NOMO-1 treated with dmso at 0.1 percent for 144 hours (cell line): Measurements from ENCODE around the gene LRRC18.

Experiments
- DNase-seq: peaks from one replicate; lab custom pipeline; 2025; ENCODE audit not compliant: unreplicated experiment; lab: John Stamatoyannopoulos, UW

LRRC18 gene

DNA sequence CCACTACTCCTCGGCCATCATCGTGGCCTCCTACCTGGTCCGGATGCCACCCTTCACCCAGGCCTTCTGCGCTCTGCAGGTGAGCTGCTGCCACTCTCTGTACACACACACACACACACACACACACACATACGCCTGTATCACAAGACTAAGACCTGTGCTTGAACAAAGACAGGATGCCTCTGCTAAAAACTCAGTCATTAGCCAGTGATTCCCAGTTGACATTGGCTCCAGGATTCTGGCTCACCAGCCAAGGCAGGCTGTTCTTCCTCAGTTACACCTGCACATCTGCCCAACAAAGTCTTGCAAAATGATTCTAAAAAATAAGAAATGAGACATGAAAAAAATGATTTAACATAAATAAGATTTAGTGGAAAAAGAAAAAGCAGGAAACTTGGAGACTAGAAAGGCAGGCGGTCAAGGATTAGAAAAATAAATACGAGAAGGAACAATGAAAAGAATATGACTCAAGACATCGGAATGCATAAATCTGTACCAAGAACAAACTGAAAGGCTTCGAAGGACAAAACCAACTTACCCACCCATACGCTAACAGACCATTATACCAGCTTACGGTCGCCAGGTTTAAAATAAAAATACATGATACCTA lies 7.4 kb upstream of the LRRC18 start:
- DNase-seq, result no peak

DNA sequence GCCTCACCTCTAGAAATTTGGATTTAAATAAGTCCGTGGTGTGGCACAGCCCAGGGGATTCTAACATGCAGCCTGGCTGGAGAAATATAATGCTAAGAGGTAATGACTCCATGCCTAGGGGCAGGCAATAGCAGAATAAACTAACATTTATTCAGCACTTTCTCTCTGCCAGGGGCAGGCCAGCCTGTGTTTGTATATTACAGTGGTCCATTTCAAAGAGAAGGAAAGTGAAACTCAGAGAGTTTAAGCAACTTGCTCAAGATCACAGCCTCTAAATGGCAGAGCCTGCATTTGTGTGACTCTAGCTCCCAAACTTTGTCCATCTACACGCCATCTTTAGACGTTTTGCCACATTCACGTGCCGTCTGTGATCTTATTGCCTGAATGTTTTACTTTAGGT lies 6.7 kb upstream of the LRRC18 start:
- no peak for DNase-seq

GRCh38 chr10:48945441-48946130 lies 5.9 kb upstream of the LRRC18 start:
- no peak for DNase-seq

DNA sequence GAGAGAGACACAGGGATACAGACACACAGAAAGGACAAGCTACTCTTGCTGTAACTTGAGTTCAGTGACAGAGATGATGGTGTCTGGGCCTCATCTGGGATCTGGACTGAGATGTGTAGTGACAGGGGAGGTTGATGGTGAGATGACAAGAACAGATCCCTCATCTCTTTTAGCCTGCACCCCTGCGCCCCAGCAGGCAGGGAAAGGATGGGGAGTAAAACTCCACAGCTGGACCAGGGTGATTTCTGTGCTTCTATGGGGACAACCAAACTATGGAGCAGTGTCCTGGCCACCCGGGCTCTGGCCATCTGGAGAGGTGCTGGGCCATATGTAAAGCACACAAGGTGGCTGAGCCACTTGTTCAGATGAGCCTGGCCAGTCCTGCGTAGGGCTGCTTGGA lies 4.5 kb upstream of the LRRC18 start:
- no peak for DNase-seq

GRCh38 chr10:48943096-48943495 lies 3.5 kb upstream of the LRRC18 start:
- DNase-seq, result no peak

DNA sequence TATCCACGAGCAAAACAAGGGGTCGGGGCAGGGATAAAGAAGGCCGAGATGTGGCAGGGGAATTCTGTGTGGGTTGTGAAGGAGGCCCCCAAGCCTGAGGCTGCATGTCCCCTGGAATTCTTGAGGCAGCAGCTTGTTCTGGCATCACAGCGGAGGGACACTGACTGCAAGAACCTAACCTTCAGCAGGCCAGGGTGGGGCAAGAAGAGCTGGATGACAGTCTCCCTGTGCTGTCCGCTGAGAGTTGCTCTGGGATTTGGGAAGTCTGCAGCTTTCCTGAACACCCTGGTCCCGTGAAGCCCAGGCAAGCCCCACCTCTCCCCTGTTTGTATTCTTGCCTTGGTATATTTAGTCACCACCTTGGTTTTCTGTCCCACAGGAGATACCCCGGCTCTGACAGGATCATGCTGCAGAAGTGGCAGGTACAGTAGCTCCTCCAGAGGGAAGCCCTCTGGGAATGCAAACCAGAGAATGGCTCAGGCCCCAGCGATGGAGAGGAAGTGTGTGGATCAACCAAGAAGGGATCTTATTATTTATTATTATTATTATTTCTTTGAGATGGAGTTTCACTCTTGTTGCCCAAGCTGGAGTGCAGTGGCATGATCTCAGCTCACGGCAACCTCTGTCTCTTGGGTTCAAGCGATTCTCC lies 1.9 kb upstream of the LRRC18 start:
- DNase-seq, result no peak

DNA sequence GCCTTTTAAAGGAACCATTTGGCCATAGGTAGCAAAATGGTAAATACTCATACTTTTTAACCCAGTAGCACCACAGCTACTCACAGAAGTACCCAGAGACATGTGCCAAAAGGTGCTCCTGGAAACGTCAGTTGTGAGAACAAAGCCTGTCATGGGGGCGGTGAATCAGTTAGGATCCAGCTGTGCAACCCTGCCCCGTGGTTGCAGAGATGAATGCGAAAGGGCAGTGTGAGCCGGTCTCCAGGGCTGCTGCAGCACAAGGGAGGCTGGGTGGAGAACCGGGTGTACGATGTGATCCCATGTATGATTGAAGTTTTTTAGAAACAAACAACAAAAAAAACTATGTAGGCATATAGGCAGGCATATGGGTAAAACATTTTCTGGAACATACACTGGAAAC lies 1.3 kb upstream of the LRRC18 start:
- DNase-seq, result no peak

DNA sequence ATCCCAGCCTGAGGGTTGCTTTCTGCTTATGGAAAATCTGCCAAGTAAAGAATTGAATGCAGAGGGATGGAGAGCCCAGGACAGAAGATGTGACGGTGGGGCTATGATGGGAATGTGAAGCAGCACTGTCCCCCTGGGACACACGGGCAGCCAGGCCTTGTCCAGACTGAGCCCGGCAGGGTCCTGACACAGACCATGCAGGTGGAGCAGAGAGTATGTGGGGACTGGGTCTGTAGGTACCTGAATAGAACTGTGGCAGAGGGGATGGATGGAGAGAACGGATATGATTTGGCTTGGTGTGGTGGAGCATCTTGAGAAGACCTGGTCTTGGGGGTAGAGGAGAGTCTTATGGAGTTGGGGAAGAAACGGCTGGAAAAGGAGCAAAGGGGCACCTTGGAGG lies 732 bp upstream of the LRRC18 start:
- no peak for DNase-seq

DNA sequence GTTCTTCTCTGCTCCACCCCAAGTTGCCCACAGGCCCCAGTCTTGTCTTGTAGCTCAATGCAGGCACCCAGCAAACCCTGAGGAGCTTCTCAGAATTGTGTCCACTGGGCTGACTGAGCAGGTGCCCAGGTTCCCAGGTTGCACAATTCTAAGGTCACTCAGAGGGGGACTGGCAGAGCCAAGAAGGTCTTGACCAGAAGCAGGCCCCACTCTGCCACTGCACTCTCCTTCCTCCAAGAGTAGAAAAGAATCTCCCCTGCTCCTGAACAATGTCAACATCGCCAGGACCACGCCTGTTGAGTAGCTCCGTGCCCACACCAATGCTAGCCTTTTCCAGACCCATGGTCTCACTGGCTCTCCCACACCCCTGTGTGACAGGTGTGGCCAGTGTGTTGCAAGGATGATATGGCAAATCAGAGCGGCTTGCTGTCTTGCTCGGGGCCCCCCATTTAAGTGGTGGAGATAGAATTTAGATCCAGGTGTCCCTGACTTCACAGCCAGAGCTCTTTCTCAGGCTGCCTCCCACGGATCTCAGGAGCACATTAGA lies 577 bp downstream of the LRRC18 start:
- no peak for DNase-seq

DNA sequence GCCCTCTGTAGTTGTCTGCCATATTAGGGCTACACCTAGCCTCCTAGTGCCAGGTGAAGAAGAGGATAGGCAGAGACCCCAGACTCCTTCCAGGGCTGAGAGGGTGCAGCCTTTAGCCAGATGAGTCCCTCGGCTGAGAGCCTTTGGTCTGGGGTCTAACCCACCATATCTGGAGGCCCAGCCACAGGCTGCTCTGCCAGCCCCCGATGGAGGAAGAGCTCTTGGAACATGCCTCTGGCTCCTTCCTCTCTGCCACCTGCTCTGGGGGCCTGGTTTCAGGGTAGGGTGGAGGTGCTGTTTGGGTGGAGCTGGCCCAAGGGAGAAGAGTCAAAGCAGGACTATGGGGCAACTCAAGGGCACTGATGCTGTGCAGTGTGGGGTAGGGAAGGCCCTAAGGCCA lies 1.4 kb downstream of the LRRC18 start:
- DNase-seq, result no peak

DNA sequence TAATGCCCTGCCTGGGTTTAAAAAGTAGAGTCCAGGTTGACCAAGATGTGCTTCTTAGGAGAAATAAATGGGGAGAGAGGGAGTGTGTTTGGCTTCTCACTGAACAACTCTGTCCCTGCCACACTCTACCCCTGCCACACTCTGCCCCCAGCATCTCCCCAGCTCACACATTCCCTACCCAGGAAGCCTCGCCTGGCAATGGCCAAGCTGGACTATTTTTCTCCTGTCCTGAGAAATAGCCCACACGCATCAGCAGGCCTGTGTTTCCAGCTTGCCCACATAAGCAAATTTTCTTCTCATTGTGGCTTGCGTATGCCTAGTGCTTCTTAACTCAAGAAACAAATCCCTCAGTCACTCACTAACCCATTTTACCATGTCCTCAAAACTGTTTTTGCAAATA lies 1.8 kb downstream of the LRRC18 start:
- DNase-seq, result no peak

DNA sequence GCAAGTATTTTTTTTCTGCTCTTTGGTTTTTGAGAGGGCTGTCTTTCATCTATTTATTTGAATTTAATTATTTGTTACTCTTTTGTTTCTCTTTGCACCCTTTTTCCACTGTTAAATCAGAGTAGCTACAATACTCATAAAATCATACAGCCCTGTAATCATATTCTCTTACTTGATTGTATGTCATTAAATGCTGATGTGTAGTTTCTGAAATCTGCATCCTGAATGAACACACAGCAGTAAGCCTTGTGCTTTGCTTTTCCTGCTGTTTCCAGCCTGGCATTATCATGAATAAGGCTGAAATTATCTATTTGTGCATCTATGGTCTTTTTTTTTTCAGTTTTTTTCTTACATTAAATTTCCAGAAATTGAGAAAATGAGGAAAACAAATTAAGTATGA lies 4.1 kb downstream of the LRRC18 start:
- no peak for DNase-seq

DNA sequence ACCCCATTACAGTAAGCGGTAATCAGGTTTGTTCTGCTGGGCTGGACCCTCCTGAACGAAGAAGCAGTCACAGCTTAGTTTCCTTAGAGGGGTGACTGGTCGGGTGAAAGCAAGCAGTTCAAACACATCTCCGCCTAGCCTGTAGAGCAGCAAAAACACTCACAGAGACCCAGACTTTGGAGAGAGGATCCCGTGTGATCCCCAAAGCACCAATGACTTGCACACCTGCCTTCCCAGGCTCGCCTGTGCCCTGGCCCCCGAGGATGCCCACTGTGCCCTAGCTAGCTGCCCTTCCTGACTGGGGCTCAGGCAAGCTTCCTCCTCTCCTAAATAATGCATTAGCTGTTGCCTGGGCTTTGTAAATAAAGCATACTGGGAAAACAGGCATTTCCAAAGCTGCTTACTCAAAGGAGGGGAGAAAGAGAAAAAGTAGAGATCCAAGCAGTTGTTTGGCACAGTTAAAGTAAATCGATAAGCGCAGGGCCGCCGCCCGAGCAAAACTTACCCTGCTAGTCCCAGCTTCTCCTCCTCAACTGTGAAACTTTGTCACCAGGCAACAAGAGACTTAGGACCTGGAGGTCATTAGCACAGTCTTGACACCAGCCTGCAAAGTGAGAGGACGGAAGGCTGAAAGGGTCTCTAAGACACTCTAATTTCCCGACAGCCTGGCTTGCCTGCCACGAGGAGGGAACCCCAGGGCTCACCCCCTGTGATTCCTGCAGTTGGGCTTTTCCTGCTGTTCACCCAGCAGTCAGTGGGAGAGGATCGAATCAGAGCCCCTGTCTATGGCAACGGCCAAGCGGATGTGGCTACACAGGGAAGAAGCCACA lies 4.8 kb downstream of the LRRC18 start:
- no peak for DNase-seq

DNA sequence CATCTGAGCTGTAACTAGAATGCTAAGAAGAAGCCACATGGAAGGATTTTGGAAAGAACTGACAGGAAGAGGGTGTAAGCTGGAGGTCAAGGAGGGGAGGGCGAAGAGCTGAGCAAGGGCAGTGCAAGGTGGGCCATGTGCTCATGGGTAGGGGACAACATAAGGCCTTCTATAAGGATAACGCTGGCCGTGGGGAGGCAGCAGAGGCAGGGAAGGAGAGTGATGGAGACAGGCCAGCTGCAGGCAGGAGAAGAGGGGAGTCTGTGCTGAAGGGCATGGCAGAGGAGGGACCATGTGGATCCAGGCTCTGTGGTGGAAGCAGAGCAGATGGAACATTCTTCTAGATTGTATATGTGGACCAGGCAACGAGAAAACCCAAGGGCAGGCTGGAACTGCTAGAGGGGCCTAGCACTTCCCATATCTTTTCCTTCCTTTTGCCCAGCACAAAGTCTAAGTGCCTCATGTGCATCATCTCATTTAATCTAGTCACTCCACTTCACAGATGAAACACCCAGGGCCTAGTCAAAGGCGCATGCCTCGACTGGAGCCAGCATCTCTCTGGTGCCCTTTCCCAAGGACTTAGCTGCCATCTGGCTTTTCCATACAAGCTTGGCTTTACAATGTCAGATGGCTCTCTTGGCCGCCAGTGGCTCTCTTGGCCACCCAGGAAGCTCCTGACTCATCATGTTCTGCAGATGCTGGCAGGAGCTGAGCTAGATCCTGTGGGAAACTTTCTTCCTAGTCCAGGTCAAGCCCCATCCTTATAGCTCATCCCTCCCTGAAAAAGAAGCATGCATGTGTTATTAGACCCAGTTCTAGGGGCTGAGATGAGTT lies 6.6 kb downstream of the LRRC18 start:
- DNase-seq, result no peak

GRCh38 chr10:48931188-48931587 lies 8.5 kb downstream of the LRRC18 start:
- peak; percentile 2 for DNase-seq

- no peak for DNase-seq
Observed at GRCh38 chr10:48929413-48929990, 10.1 kb downstream of the LRRC18 start.

DNA sequence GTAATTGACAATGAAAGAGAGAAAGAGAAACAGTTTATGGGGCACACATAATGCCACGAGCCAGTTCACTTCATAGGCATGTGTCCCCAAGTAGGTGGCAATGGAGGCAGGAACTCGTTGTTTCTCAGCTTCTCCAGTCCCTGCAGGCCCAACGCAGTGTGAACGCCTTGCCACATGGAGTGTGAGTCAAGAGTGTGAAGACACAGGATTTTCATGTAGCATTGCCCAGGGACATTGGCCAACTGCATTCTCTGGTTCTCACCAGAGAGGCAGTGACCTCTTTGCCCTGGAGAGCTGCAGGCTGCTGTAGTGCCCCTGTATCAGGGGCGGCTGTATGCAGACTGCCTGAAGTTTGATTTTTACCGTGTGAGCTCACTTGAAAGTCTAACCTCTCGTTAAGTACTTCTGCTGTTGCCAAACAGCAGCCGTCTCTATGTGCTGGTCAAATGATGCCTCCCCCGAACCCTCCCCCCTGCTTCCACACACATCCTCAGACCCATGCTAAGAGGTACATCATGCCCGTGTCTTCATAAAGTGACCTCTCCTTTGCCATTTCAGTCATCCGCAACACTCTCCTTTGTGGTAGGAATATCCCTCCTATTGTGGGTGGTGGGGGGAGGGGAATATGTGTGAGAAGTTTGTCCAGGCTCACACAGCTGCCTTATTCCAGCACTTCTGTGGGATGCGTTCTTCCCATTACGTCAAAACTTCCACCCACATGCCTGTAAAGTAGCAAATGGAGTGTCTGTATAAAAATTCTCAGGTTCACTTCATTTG lies 12.7 kb downstream of the LRRC18 start:
- no peak for DNase-seq

DNA sequence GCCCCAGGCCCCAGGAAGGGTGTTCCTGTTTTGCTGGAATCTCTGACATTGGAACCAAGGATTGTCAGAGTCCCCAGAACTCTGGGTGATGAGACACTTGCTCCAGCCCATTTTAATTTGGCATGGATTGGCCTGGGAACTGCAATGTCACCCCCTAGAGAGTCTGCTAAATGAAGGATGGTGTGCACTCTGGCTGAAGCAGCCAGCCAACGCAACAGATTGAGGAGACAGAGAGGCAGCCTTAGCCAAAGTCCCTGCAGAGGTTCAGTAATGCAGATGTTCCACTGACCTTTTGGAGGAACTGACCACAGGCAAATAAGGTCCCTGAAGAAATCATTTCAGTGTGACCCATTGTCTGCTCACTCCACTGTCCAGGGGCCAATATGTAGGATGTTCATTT lies 13.4 kb downstream of the LRRC18 start:
- no peak for DNase-seq

DNA sequence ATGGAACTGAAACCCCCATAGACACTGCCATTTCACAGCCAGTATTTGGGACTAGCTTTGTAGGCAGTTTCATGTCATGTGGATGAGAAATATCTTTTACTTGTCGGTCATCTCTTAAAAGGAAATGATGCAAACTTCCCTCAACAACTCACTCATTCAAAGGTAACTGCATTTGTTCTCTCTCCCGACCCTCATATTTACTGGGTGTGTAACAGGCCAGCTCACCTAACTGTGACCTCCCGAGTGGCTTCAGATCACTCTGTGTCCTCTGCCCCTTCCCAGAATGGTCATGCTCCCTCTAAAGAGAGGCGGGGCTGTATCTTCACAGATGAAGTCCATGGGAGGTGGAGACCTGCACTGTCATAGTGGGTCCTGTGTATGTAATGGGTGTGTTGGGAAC lies 14.7 kb downstream of the LRRC18 start:
- no peak for DNase-seq
